ENCODE measurements around the gene UMOD.

The UMOD gene

GRCh38 chr16:20331635-20332034 is 20.9 kb downstream of the UMOD start:
- Histone ChIP-seq H3K9me3 (ENCODE audit: severe bottlenecking) (no peaks in the 10 kb centered on the region), H3K4me3 (ENCODE audit: low read depth, low read length) (no peak overlapping the region), H3K27me3 (ENCODE audit: insufficient read depth, low read depth, severe bottlenecking) (peaks cover 78% of the 10 kb centered on the region), H3K27ac (no peak overlapping the region), H3K36me3 (no peaks in the 10 kb centered on the region)
- no peak for TF ChIP-seq CTCF (IDR thresholded peaks at IDR 0.05; ENCODE audit: low read depth, low read length)
- no peak for DNase-seq

DNA sequence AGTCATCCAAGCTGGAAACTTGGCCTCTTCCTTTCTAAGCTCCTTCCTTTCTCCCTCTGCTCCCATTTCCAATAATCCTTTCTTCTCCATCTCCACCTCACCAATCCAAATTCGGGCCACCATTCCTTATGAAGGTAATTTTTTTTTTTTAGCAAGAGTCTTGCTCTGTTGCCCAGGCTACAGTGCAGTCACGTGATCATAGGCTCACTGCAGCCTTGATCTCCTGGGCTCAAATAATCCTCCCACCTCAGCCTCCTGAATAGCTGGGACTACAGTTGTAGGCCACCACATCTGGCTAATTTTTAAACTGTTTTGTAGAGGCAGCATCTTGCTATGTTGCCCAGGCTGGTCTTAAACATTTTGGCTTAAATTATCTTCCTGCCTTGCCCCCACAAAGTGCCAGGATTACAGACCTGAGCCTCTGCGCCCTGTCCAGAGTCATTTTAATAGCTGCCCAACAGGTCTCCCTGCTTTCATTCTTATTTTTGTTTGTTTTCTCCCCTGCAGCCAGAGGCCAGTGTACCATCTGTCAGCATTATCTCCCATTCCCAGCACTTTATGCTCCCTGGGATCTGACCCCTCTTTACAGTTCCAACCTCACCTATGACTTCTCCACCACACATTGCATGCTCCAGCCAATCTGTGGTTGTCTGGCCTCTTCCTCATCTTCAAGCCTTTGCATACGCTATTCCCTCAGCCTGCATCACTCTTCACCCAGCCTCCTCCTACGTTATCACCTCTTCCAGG is 22.9 kb downstream of the UMOD start:
- DNase-seq = no peak
- no peaks in the 10 kb centered on the region for H3K9me3 ChIP-seq (ENCODE audit: severe bottlenecking)
- no peaks in the 10 kb centered on the region for H3K36me3 ChIP-seq
- no peak overlapping the region for H3K27ac ChIP-seq
- TF ChIP-seq CTCF (IDR thresholded peaks at IDR 0.05; ENCODE audit: low read depth, low read length) = no peak
- peaks cover 72% of the 10 kb centered on the region for H3K27me3 ChIP-seq (ENCODE audit: insufficient read depth, low read depth, severe bottlenecking)
- H3K4me3 ChIP-seq (ENCODE audit: low read depth, low read length) = no peak overlapping the region

DNA sequence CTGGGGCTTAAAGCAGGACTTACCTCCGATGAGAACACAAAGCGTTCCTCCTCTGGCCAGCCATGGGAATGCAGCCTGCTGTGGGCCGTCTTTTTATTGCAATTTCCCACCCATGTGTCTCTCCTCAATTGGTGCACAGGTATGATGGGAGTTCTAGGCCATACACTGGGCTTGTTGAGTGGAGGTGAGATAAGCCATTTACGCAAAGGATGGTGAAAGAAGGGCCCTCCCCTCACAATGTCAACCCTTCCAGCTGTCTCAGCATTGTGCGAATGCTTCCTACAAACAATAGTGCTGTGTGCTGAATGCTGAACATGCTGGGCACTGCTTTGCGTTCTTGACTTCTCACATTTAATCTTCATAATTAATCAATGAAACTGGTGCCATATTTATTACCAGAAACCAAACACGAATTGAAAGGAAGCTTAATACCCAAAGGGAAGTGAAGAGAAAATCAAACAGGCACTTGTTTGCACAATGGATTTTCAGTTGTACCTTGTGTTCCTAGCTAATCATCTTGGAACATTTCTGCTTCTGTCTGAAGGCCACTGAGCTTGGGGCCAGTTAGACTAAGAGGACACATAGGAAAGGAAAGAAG is 25.0 kb downstream of the UMOD start, which contains the start of gene GP2:
GP2 (minus strand) TSS at position 70 of the 598 bp plus-strand sequence. CDS start 1,082 bp downstream, outside the sequence.
- no peaks in the 10 kb centered on the region for H3K9me3 ChIP-seq (ENCODE audit: severe bottlenecking)
- H3K27ac ChIP-seq = no peak within 1 kb of the TSS
- H3K36me3 ChIP-seq = no peaks in the 10 kb centered on the region
- DNase-seq = no peak
- TF ChIP-seq CTCF (IDR thresholded peaks at IDR 0.05; ENCODE audit: low read depth, low read length) = no peak
- H3K27me3 ChIP-seq (ENCODE audit: insufficient read depth, low read depth, severe bottlenecking) = peaks cover 75% of the 10 kb centered on the region
- no peak within 1 kb of the TSS for H3K4me3 ChIP-seq (ENCODE audit: low read depth, low read length)

DNA sequence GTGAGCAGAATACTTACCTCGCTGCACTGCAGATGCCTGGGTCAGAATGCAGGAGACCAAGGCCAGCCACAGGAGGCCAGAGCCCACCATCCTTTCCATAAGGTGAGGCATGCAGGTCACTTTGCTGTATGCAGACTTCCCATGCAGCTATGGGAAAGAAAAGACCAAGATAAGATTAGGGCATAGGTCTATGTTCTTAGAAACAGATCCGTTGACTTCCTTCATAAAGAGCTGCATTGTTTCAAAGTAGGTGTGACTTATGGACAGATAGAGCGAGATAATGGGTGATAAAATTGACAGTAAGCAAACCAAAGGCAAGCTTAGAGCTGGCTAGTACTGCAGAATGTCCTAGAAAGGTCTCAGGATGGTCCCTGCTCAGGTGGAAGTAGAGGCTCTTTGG is 26.2 kb downstream of the UMOD start:
- H3K4me3 ChIP-seq (ENCODE audit: low read depth, low read length) = no peak overlapping the region
- no peak for TF ChIP-seq CTCF (IDR thresholded peaks at IDR 0.05; ENCODE audit: low read depth, low read length)
- H3K36me3 ChIP-seq = no peaks in the 10 kb centered on the region

DNA sequence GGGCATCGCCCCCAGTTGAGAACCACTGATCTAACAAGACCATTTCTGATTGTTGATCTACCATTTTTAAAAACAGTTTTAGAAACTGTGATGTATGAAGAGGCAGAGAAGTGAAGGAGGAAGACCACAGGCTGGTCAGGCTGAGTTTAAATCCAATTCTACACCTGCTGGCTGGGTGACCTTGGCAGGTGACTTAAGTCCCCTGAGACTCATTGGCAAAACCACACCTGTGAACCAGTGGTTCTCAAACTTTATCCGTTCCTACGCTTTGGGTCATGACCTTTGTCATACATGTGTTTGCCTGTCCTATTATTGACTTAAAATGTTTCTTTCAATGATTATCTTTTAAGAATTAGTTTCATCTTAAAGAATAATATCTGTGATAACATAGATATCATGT is 27.5 kb downstream of the UMOD start:
- DNase-seq = no peak
- no peak for TF ChIP-seq CTCF (IDR thresholded peaks at IDR 0.05; ENCODE audit: low read depth, low read length)
- no peaks in the 10 kb centered on the region for H3K36me3 ChIP-seq
- H3K4me3 ChIP-seq (ENCODE audit: low read depth, low read length) = no peak overlapping the region
- no peak overlapping the region for H3K27ac ChIP-seq
- H3K9me3 ChIP-seq (ENCODE audit: severe bottlenecking) = no peaks in the 10 kb centered on the region
- peaks cover 60% of the 10 kb centered on the region for H3K27me3 ChIP-seq (ENCODE audit: insufficient read depth, low read depth, severe bottlenecking)

More for the DNA sequence above, 26.2 kb downstream of the UMOD start:
- no peak for DNase-seq
- H3K9me3 ChIP-seq (ENCODE audit: severe bottlenecking) = no peaks in the 10 kb centered on the region
- H3K27ac ChIP-seq = no peak overlapping the region
- H3K27me3 ChIP-seq (ENCODE audit: insufficient read depth, low read depth, severe bottlenecking) = peaks cover 70% of the 10 kb centered on the region
